Measurements from ENCODE around the gene APBB2. TPM values are rescaled to one million over a fixed set of nuclear protein-coding genes. Genes with fewer than 3 reads are reported as not detected.

APBB2 gene
- total and polyA plus RNA-seq, 2 donors (not counting 1 experiment from before 2014, with no cell fraction given) = 4.4 to 15.8 TPM

DNA sequence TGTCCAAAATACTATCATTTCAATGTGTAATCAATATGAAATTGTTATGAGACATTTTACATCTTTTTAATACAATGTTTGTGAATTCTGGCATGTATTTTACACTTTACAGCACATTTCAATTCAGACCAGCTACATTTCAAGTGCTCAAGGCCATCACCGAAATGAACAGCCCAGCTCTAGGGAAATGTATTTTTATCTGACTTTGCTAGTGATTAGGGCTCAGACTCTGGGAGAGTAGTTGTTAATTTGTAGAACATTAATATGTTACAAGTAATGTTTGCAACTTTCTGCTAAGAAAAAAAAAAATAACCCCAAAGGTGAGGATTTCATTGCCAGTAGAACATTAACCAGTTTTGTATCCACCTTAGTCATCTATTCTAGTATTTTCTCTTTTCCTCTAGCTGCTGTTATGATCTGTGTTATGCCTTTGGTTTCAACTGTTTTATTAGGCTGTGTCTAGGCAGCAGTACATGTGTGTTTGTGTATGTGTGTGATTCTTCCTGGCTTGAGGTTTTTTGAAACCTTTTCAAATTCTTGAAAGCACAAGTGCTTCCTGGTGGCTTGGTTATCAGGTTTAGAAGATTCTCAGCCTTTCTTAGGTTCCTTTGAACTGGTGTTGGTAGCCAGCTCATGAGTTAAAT is 338.7 kb downstream of the APBB2 start:
- Mint-ChIP-seq H3K27me3 (peaks cover 20% of the 10 kb centered on the region), H3K27ac (no peak overlapping the region), H3K4me3 (no peak overlapping the region), H3K9me3 (ENCODE audit: insufficient read depth) (peaks cover 2% of the 10 kb centered on the region), H3K4me1 (no peaks in the 10 kb centered on the region)
- Histone ChIP-seq H3K27ac (ENCODE audit: low read length in 2 of 2) (no peak overlapping the region), H3K79me2 (ENCODE audit: control insufficient read depth, insufficient read depth, low read length) (no peaks in the 10 kb centered on the region), H3K4me3 (ENCODE audit: control extremely low read depth in 1 of 5, extremely low read depth in 1 of 5, insufficient read depth in 1 of 5, low read depth in 2 of 5, low read length in 4 of 5) (no peak overlapping the region), H3K27me3 (replicated peaks in 1 of 4; ENCODE audit: control extremely low read depth in 1 of 4, control insufficient read depth in 3 of 4, insufficient read depth in 4 of 4, low read length in 3 of 4) (peaks cover 0 to 12% (median 1%) of the 10 kb centered on the region in 4 experiments), H2AFZ (ENCODE audit: insufficient read depth, low read depth, low read length, poor library complexity, severe bottlenecking) (no peak overlapping the region), H4K20me1 (ENCODE audit: control insufficient read depth, insufficient read depth, low read length, poor library complexity, severe bottlenecking) (no peaks in the 10 kb centered on the region), H3K9ac (ENCODE audit: low read length) (no peak overlapping the region), H3K36me3 (replicated peaks in 1 of 2; ENCODE audit: control extremely low read depth in 1 of 2, control insufficient read depth in 1 of 2, extremely low read depth in 1 of 2, insufficient read depth in 2 of 2, low read length in 1 of 2) (no peaks in the 10 kb centered on the region), H3K9me3 (ENCODE audit: control extremely low read depth in 1 of 3, control insufficient read depth in 2 of 3, insufficient read depth in 1 of 3, low read length in 2 of 3) (no peaks in the 10 kb centered on the region), H3K4me1 (ENCODE audit: control insufficient read depth in 2 of 2, insufficient read depth in 2 of 2, low read length in 2 of 2) (no peaks in the 10 kb centered on the region), H3K4me2 (replicated peaks; ENCODE audit: low read depth, low read length, poor library complexity, severe bottlenecking) (no peak overlapping the region)
- POLR2A ChIA-PET = no interaction called here
- intact Hi-C loops (cut with micrococcal nuclease) = no loop called here
- no peak for TF ChIP-seq EZH2 (IDR thresholded peaks at IDR 0.05; ENCODE audit: borderline replicate concordance, insufficient read depth, low read depth, low read length, poor library complexity, severe bottlenecking)
- TF ChIP-seq, protein P1, sequence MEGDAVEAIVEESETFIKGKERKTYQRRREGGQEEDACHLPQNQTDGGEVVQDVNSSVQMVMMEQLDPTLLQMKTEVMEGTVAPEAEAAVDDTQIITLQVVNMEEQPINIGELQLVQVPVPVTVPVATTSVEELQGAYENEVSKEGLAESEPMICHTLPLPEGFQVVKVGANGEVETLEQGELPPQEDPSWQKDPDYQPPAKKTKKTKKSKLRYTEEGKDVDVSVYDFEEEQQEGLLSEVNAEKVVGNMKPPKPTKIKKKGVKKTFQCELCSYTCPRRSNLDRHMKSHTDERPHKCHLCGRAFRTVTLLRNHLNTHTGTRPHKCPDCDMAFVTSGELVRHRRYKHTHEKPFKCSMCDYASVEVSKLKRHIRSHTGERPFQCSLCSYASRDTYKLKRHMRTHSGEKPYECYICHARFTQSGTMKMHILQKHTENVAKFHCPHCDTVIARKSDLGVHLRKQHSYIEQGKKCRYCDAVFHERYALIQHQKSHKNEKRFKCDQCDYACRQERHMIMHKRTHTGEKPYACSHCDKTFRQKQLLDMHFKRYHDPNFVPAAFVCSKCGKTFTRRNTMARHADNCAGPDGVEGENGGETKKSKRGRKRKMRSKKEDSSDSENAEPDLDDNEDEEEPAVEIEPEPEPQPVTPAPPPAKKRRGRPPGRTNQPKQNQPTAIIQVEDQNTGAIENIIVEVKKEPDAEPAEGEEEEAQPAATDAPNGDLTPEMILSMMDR (IDR thresholded peaks at IDR 0.05) = no peak
- no CpG with 5 or more reads among the region's 1 CpG for WGBS (ENCODE audit: insufficient coverage)
- DNase-seq = no peak
- no peak for ATAC-seq (ENCODE audit: low read depth)
- CTCF ChIA-PET = interaction anchor here (1.0 kb wide), 1 partner anchor 34 kb away, joined by 3 read pairs; no protein-coding TSS in a partner anchor

DNA sequence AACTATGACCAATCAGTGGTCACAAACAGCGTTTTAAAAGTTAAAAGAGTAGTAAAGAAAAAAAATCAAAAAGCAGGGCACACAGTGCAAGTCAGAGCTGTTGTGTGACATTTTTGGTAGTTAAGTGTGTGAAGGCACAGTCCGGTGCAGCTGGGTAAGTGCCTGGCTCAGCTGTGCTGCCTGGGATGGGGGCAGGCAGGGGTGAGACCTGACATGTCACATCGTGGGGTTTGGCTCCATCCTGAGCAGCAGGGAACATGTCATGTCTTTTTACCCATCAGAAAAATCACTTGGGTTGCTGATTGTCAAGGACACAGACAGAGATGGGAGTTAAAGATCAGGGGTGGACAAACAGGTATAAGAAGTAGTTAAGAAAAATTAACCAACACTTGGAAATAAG is 339.4 kb downstream of the APBB2 start:
- CTCF ChIA-PET = interaction anchor here (1.0 kb wide), 1 partner anchor 34 kb away, joined by 3 read pairs; no protein-coding TSS in a partner anchor
- H4K20me1 ChIP-seq (ENCODE audit: control insufficient read depth, insufficient read depth, low read length, poor library complexity, severe bottlenecking) = no peaks in the 10 kb centered on the region
- Mint-ChIP-seq H3K27me3 (peaks cover 17% of the 10 kb centered on the region), H3K4me1 (no peaks in the 10 kb centered on the region), H3K4me3 (no peak overlapping the region), H3K27ac (no peak overlapping the region), H3K9me3 (ENCODE audit: insufficient read depth) (peaks cover 2% of the 10 kb centered on the region)
- intact Hi-C loops (cut with micrococcal nuclease) = no loop called here
- ATAC-seq (ENCODE audit: low read depth) (no peak), DNase-seq (no peak)
- no peak for TF ChIP-seq EZH2 (IDR thresholded peaks at IDR 0.05; ENCODE audit: borderline replicate concordance, insufficient read depth, low read depth, low read length, poor library complexity, severe bottlenecking)
- TF ChIP-seq, protein P1 (IDR thresholded peaks at IDR 0.05) = no peak
- no peaks in the 10 kb centered on the region for H3K4me1 ChIP-seq (ENCODE audit: control insufficient read depth in 2 of 2, insufficient read depth in 2 of 2, low read length in 2 of 2)
- peaks cover 0 to 11% (median 1%) of the 10 kb centered on the region in 4 experiments for H3K27me3 ChIP-seq (replicated peaks in 1 of 4; ENCODE audit: control extremely low read depth in 1 of 4, control insufficient read depth in 3 of 4, insufficient read depth in 4 of 4, low read length in 3 of 4)
- no peak overlapping the region for H3K9ac ChIP-seq (ENCODE audit: low read length)
- H3K36me3 ChIP-seq (replicated peaks in 1 of 2; ENCODE audit: control extremely low read depth in 1 of 2, control insufficient read depth in 1 of 2, extremely low read depth in 1 of 2, insufficient read depth in 2 of 2, low read length in 1 of 2) = no peaks in the 10 kb centered on the region
- no peak overlapping the region for H3K4me3 ChIP-seq (ENCODE audit: control extremely low read depth in 1 of 5, extremely low read depth in 1 of 5, insufficient read depth in 1 of 5, low read depth in 2 of 5, low read length in 4 of 5)
- no peak overlapping the region for H2AFZ ChIP-seq (ENCODE audit: insufficient read depth, low read depth, low read length, poor library complexity, severe bottlenecking)
- H3K4me2 ChIP-seq (replicated peaks; ENCODE audit: low read depth, low read length, poor library complexity, severe bottlenecking) = no peak overlapping the region
- H3K27ac ChIP-seq (ENCODE audit: low read length in 2 of 2) = no peak overlapping the region
- H3K79me2 ChIP-seq (ENCODE audit: control insufficient read depth, insufficient read depth, low read length) = no peaks in the 10 kb centered on the region
- H3K9me3 ChIP-seq (ENCODE audit: control extremely low read depth in 1 of 3, control insufficient read depth in 2 of 3, insufficient read depth in 1 of 3, low read length in 2 of 3) = no peaks in the 10 kb centered on the region
- WGBS (ENCODE audit: insufficient coverage) = 82% methylated on average over 3 of the region's 3 CpGs
- POLR2A ChIA-PET = no interaction called here
